PC-9 (cell line): ENCODE results near the gene COL4A2.

Source experiments
- EZH2 ChIP-seq: fragments of 200-600 bp; sonication (generic); IDR thresholded peaks from 2 replicates; pipeline ENCODE4 v1.8.0; 2017; ENCODE audit warnings: antibody characterized with exemption, low read depth
- TF ChIP-seq, protein P1 (sequence below): fragments of 200-600 bp; sonication (generic); conservative IDR thresholded peaks from 2 replicates; pipeline ENCODE4 v1.6.1; 2017; ENCODE audit warnings: mixed run types, antibody characterized with exemption, mild to moderate bottlenecking, moderate library complexity

DNA sequence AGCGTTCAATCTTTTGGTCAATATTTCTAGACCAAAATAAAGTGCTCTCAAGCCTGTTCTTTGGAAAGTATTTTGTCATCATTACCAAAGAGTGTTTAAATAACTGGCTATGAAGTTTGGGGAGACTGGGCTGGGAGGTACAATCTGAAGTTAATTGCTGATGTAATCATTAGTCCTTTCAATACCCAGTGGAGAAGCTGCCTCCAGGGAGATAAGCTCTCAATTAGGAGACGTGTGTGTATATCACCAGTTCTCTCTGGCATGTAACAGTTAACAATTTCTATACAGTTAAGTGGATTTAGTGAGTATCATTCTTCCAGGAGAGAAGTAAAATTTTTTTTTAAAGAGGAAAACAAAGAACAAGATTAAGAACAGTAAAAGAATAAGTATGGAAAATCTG is 1.5 kb upstream of the COL4A2 start:
- TF ChIP-seq, protein P1, sequence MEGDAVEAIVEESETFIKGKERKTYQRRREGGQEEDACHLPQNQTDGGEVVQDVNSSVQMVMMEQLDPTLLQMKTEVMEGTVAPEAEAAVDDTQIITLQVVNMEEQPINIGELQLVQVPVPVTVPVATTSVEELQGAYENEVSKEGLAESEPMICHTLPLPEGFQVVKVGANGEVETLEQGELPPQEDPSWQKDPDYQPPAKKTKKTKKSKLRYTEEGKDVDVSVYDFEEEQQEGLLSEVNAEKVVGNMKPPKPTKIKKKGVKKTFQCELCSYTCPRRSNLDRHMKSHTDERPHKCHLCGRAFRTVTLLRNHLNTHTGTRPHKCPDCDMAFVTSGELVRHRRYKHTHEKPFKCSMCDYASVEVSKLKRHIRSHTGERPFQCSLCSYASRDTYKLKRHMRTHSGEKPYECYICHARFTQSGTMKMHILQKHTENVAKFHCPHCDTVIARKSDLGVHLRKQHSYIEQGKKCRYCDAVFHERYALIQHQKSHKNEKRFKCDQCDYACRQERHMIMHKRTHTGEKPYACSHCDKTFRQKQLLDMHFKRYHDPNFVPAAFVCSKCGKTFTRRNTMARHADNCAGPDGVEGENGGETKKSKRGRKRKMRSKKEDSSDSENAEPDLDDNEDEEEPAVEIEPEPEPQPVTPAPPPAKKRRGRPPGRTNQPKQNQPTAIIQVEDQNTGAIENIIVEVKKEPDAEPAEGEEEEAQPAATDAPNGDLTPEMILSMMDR: no peak
- no peak for TF ChIP-seq EZH2
